HG02642 (cell line): ENCODE data around the gene CBL.

ENCODE experiments used
- ATAC-seq: cut with Tn5 transposase; IDR thresholded peaks from one replicate; pipeline ENCODE4 v1.9.1; 2021; ENCODE audit warnings: mild to moderate bottlenecking; ENCODE audit not compliant: unreplicated experiment, poor library complexity

Gene CBL

DNA sequence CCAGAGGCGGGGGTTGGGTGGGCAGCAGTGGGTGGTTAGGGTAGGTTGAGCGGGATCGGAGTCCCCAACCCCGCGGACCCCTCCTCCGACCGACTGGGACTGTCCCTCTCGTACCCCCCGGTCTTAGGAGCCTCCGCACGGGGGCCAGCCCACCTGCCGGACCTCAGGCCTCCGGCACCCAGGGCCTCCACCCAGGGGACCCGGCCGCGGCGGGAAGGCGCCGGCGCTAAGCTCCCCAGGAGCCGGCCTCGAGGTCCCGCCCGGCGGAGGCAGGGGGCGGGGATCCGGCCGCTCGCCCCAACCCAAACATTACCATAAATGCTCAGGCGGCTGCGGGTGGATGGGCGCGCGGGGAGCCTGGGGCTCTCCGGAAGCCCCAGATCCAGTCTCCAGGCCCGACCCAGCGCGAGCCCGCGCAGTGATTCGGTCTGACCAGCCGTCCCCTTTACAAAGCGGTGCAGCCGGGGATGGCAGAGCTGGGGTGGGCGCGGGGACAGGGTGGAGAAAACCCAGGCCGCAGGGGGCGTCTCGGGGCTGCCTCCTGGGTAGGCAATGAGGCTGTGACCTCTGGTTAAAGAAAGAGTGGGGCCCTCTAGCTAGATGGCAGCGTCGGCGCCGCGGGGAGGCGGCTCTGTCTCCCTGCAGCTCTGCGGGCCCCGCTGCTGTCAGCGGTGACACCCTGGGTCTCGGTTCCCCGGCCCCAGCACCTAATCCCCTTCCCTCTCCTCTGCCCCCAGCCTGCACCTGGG lies 114.8 kb downstream of the CBL start:
- peak; percentile 52 for ATAC-seq

- ATAC-seq = no peak
Measured at GRCh38 chr11:119322360-119322739, 116.2 kb downstream of the CBL start.

DNA sequence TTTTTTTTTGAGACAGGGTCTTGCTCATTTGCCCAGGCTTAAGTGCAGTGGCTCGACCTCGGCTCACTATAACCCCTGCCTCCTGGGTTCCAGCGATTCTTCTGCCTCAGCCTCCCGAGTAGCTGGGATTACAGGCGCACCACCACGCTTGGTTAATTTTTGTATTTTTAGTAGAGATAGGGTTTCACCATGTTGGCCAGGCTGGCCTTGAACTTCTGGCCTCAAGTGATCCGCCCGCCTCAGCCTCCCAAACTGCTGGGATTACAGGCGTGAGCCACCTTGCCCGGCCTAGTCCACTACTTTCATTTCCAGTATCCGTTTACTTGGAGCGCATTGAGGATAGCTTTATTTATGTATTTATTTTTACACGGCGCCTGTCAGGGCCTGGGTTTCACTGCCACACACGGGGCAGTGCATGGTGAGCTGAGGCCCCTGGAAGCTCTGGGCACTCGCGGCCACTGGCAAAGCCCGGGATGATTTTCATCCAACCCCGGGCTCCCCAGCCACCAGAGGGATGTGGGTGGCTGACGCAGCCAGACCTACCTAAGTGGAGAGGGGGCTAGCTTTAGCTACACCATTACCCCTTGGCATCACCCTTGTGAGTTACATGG lies 116.9 kb downstream of the CBL start:
- ATAC-seq = no peak

DNA sequence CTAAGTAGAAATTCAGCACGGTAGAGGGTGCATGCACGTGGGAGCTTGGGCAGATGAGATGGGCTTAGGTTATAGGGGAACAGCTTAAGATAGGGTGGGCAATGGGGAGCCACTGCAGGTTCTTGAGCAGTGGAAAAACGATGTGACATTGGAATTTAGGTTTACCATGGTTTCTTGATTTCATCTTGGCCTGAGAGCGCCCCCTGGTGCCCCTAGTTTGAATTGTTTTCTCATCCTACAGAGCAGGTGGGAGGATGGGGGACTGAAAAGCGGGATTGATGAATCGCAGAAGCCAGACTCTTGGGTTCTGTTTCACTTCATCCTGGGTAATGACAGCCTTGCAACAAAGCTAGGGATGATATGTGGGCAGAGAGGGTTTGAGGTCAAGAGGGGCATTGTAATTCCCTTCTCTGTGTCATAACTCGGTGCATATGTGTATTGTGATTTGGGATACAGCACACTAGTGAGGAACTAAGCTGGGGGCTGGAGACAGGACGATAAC lies 117.4 kb downstream of the CBL start:
- ATAC-seq = no peak

DNA sequence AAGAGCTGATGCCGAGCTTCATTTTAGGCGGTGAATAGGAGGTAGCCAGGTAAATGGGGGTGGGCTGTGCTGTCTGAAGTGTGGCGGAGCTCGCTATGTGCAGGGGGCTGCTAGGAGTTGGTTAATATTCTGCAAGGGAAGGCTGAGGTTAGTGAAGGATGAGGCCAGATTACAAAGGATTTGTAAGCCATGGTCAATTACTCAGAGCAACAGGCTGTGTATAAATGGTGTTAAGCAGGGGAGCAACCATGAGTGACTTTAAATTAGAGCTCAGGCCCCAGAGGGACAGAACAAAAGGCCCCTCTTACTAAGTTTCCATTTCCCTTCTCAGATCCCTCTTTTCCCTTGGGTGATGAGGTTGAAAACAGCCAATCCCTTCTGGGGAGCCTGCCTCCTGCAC lies 118.0 kb downstream of the CBL start:
- ATAC-seq = no peak

DNA sequence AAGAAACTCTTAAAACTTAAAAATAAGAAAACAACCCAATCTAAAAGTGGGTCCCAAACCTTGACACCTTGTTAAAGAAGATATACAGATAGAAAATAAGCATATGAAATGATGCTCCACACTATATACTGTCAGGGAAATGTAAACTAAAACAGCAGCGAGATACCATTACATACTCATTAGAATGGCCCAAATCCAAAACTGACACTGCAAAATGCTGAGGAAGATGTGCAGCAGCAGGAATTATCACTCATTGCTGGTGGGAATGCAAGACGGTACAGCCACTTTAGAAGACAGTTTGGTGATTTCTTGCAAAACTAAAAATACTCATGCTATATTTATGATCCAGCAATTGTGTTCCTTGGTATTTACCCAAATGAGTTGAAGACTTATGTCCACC lies 123.2 kb downstream of the CBL start:
- no peak for ATAC-seq

GRCh38 chr11:119330237-119330636 lies 124.1 kb downstream of the CBL start:
- no peak for ATAC-seq

GRCh38 chr11:119332111-119332765 lies 126.1 kb downstream of the CBL start:
- no peak for ATAC-seq

DNA sequence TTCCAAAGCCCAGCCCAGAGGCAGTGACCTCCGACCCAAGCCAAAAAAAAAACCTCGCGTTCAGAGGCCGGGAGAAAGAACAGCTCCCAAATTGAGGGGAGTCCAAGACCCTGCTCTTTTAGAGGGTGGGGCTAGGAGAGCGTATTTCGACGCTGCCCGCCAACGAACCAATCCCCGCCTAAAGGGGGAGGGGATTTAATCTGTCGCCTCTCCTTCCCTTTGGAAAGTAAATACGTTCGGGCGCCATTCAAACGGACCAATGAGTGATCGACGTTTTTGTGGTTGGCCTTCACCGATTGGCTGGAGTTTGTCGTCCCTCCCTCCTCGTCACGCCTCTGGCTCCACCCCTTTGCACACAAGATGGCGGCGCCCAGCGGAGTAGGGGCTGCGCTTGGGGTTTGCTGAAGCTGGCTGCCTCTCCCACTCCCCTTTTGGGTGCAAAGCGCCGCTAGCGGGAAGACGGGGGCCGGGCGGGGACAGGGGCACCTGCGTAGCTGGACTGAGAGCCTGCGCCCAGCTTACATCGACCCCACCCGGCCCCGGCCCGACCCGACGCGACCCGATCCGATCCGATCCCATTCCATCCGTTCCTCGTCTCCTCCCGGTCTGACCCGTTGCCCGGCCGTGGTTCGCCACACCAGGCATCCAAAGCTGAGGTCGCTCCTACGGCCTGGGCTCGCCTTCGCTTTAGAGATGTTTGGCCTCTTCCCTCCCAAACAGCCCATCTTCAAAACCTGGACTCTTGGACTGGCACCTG lies 128.2 kb downstream of the CBL start, which contains the start of gene RNF26:
RNF26 (plus strand) TSS at position 354 of the 757 bp plus-strand sequence. CDS start 596 bp downstream, outside the sequence.
- ATAC-seq = peak; percentile 93

- no peak for ATAC-seq
Measured at GRCh38 chr11:119335091-119335654, 129.0 kb downstream of the CBL start.

DNA sequence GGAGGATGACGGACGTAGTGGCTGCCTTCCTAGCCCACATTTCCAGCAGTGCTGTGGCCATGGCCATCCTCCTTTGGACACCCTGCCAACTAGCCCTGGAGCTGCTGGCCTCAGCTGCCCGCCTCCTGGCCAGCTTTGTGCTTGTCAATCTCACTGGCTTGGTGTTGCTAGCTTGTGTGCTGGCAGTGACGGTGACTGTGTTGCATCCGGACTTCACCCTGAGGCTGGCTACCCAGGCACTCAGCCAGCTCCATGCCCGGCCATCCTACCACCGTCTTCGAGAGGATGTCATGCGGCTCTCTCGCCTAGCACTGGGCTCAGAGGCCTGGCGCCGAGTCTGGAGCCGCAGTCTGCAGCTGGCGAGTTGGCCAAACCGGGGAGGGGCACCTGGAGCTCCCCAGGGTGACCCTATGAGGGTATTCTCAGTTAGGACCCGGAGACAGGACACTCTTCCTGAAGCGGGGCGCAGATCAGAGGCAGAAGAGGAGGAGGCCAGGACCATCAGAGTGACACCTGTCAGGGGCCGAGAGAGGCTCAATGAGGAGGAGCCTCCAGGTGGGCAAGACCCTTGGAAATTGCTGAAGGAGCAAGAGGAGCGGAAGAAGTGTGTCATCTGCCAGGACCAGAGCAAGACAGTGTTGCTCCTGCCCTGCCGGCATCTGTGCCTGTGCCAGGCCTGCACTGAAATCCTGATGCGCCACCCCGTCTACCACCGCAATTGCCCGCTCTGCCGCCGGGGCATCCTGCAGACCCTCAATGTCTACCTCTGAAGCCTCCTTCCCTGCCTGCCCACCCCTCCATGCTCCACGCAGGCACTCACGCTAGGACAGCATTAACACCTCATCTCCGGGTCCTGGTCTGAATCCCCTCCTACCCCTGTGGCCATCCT lies 129.8 kb downstream of the CBL start:
- no peak for ATAC-seq

DNA sequence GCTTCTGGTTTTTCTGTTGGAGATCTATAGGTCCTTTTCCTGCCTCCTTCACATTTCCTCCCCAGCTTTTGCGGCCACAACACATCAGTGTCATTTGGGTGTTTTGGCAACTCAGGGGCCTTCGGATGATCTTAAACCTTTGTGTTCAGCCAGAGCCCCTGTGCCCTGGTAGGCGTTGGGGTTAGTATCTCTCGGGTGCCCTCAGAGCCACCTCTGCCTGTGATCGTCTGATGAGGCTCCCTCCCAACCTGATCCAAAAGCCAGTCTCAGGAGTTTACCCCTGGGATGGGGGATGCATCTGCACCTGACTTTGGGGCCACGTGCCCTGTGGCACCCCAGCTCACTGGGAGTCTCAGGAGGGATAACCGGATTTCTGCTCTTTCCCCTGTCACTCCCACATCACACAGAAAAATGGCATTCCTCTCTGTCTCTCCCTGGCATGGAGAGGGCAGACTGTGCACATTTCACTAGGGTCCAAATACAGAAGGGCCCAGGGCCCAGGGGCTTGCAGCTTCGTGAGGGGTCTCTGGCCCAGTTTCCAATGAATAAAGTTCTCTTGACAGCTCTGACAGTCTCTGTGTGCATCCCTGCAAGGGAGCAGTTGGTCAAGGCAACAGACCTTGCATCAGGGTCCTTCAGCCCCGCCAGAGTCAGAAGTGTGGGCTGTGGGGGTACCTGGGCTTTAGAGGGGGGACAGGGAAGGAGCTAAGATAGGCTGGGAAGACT lies 130.8 kb downstream of the CBL start:
- no peak for ATAC-seq

DNA sequence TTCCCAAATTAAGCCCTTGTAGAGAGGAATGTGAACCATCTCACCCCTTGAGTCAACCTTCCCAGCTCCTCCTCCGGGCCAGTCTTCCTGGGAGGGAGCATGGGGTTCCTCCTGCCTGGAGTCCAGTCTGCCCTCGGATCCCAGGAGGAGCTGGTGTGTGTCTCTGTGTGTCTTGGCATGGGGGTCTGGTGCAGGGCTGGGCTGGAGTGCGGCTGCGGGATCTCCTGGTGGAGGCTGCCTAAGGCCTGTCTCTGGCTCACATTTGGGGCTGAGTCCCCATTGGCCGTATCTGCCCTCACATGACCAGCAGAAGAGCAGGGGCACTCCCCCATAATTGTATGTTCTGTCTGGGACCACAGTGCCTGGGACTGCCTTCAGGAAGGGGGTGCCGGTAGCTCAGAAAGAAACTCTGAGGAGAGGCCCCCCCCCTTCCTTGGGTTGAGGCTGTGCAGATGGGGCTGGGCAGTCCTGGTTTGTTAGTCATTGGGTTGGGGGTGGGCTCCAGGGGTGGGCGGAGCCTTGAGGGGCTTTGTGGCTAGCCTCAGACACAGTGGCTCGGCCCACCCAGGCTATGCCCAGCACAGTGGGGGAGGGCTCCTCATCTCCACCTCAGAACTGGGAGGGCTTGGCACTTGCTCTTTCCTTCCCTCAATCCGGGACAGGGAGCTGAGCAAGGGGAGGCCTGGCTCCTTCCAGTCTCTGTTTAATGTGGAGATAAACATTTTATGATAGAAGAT lies 131.6 kb downstream of the CBL start:
- no peak for ATAC-seq

- ATAC-seq = no peak
Measured at GRCh38 chr11:119338318-119338890, 132.3 kb downstream of the CBL start.

GRCh38 chr11:119338965-119339588 lies 132.9 kb downstream of the CBL start:
- no peak for ATAC-seq

GRCh38 chr11:119339589-119340334 lies 133.6 kb downstream of the CBL start:
- no peak for ATAC-seq
